Fibroblast of peridontal ligament (primary cell): ENCODE measurements around the gene SLC6A11.

Source experiments
- DNase-seq: peaks from one replicate; pipeline ENCODE4 v3.0.0-alpha.2; 2010; ENCODE audit errors: extremely low read depth

The SLC6A11 gene

DNA sequence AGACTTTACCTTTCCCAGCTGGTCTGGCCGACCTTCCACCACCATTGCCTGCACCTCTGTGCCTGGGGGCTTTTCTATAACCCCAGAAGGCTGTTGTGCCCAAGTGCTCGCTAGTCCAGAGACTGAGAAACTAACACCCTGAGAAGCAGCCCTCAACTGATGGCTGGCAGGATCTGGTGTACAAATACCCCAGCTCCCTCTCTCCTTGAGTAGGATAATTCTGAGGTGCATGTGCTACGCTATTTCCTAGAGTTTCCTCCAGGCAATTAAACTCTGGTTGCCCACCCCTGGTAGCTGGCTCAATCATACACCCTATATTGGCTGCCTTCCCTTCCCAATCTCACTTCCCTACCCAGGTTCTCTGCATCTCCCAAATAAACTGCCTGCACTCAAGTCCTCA lies 165.0 kb downstream of the SLC6A11 start:
- no peak for DNase-seq

DNA sequence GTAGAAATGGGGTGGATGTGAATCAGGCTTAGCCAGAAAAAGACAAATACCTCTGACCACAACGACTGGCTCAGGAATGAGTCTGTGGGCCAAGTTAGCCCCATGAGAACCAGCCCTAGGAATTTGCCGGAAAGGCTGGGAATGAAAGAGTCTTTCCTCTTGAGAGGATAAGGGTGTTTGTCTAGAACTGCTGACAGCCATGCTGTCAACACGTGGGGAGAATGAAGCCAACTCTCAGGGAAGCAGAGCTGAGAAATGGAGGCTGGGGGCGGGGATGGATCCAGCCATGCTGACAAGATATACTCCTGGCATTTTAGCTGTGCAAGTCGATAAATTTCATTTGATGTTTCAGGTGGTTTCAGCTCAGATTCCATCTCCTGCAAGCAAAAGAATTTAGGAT lies 165.9 kb downstream of the SLC6A11 start:
- DNase-seq = no peak

DNA sequence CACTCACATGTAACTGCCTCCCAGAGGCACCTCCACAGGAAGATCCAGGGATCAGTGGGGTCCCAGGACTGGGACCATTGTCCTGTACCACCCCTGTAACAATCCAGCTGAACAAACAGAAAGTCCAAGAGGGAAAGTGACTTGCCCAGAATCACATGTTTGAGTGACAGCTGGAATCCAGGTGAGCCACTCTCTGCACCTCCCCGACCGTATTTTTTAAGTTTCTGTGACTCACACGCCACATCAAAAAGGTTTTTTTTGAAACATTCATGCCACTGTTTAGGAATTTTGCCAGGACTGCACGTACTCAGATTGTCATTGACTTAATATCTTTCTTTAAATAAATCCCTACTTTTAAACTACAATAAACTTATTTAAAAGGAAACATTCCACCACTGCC lies 166.8 kb downstream of the SLC6A11 start:
- no peak for DNase-seq

DNA sequence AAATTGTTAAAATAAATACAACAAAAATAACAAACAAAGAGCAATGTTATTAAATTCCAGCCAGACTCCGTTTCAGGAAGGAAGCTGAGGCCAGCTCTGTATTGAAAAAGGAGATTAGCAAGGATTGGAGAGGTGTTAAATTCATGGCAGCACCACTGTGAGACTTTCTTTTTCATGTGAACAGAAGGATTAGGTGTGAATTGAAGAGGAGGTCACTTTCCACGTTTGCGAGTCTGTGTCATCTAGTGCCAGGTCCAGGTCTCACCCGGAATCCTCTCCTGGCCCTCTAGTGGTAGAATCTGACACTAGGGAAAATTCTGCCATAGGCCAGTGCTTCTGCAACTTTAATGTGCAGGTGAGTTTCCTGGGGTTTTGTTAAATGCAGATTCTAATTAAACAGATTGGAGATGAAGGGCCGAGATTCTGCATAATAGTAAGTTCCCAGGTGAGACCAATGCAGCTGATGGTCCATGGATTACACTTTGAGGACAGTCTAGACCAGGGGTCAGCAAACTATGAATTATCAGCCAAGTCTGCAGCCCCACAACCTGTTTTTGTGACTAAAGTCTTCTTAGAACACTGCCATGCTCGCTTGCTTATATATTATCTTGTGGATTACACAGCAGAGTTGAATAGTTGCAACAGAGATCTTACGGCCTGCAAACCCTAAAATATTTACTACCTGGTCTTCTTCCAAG lies 167.3 kb downstream of the SLC6A11 start:
- peak; percentile 21 for DNase-seq

DNA sequence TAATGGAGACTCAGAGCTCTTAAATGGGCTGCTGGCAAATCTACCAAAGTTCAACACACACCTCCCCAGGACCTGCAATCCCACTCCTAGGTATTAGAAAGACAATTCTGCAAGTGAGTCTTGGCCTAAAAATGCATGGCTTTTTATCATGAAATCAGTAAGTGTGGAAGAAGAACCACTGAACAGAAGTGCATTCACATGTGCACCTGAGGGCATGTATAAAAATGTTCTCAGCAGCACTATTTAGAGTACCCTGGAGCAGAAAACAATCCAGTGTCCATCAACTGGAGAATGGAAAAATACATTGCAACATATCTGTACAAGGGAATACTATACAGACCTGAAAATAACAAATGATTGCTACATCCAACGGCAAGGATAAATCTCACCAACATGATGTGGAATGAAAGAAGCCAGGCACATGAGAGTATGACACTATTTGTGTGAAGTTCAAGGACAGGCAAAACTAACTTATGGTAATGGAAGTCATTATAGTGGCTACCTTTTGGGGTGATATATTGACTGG lies 168.4 kb downstream of the SLC6A11 start:
- no peak for DNase-seq

DNA sequence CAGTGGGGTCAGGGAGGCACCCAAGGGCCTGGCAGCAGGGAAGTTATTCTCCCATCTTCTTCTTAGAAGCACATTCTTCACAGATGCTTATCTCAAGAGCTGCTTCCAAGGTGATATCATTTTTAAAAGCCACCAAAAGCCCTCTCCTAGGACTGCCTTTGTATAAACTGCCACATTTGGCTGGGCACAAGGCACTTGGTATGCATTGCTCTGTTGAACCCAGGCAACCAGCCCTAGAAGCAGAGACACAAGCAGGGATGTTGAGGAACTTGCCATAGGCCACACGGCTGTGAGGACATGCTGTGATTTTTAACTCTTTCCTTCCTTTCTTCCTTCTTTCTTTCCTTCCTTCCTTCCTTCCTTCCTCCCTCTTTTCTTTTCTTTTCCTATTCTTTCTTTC lies 169.2 kb downstream of the SLC6A11 start:
- no peak for DNase-seq

DNA sequence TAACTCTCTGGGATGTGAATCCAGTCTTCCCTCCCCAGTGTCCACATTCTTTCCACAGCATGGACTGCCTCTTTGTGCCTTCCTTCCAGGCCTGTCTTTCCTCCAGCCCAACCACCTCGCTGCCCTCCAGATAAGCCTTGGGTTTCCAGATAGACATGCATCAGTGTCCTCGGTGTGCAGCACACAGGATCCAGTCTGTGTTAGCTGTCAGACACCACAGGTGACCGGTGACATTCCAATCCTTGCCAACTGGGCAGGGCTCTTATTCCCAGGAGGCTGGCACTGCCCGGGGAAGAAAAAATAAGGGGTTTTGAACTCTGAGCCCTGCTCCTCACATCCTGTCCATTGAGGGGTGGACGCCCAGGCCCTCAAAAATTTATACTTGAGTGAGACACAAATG lies 170.6 kb downstream of the SLC6A11 start:
- DNase-seq = no peak

DNA sequence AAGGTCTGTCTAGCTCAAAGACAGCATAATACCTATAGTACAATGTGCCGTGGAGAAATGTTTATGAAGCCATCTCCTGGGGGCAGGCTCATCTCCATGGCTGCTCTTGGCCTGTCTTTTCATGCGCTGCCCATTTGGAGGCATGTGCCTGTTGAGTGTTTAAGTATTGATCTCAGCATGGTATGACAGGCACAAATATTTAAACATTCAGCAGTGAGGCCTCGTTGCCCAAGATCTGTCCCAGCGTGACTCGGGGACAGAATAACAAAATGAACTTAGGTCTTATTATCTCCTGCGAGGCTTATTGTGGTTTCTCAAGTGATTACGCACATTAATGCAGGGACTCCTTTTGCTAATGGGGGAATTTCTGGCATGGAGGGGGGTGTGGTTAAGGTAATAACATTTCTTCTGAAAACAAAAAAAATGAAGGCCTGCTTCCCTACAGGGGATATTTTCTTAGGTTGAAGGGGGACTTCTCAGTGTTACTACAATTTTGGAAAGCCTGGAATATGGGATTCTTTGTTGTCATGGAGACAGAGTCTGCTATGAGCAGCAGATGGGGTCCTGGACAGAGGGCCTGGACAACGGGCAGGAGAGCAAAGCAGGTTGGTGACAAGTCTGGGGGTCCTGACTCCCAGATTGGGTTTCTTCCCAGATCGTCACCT lies 172.1 kb downstream of the SLC6A11 start:
- no peak for DNase-seq

DNA sequence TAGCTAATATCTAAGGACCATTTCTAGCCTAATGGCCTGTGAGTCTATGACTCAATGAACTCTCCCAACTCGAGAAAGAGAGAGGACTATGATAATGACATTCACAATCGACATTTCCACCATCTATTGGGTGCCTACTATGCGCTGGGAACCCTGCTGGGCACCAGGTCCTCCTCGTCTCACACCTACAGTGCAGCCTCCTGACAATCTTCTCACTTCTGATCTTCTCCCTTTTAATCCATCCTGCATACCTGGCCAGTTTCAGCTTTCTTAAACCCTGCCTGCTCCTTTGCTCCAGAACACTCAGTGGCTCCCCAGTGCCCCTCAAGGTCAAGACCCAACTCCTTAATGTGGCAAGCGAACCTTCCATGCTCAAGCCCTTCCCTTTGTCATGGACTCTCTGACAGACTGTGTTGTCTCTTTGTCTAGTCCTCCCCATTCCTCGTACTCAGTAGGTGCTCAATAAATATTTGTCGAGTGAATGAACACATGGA lies 173.0 kb downstream of the SLC6A11 start:
- no peak for DNase-seq
